WI38 (cell line): ENCODE measurements around the gene NAT10.
"Not testable (repeated sequence)": the region's sequence is repeated elsewhere in the genome, so short reads cannot be mapped to it uniquely, and the experiment has no call there.

Experiments used
- H3K4me3 ChIP-seq: 2 replicates; pipeline ENCODE4 v1.5.1; 2011; ENCODE audit warnings: low read depth, mild to moderate bottlenecking, control low read depth, low read length
- TF ChIP-seq, protein P1 (sequence below): IDR thresholded peaks from 2 replicates; pipeline ENCODE4 v1.5.1; 2012; ENCODE audit warnings: low read depth, mild to moderate bottlenecking, control low read depth, low read length

NAT10 gene

DNA sequence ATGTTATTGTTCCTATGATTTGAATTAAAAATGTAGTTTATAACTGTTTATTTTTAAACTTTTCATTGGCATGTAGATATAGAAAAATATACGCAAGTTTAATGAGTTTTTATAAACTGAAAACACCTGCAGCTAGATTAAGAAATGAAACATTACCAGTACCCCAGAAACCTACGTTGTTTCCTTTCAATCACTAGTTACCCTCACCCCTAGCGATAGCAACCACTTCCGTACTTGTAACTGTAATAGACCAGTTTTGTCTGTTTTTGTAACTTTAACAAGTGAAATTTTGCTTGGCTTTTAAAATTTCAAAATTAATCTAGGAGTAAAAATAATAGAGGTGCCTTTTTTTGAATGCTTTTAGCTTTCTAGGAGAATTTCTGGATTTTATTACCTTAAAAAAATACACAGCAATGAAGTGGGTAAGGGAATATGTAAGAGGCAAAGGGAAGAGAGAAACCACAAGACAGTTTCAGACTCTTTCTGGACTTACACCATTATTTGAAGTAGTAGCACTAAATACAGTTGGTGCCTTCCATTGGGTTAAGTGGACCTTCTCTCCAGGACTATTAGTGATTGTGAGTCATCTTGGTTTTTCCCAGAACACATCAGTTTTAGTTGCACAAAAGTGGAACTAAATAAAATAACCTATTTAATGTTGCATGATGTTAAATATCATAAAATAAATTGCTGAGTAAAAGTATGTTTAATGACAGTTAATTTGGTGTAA lies 18.7 kb upstream of the NAT10 start:
- TF ChIP-seq, protein P1, sequence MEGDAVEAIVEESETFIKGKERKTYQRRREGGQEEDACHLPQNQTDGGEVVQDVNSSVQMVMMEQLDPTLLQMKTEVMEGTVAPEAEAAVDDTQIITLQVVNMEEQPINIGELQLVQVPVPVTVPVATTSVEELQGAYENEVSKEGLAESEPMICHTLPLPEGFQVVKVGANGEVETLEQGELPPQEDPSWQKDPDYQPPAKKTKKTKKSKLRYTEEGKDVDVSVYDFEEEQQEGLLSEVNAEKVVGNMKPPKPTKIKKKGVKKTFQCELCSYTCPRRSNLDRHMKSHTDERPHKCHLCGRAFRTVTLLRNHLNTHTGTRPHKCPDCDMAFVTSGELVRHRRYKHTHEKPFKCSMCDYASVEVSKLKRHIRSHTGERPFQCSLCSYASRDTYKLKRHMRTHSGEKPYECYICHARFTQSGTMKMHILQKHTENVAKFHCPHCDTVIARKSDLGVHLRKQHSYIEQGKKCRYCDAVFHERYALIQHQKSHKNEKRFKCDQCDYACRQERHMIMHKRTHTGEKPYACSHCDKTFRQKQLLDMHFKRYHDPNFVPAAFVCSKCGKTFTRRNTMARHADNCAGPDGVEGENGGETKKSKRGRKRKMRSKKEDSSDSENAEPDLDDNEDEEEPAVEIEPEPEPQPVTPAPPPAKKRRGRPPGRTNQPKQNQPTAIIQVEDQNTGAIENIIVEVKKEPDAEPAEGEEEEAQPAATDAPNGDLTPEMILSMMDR: no peak
- H3K4me3 ChIP-seq: no peak overlapping the region

DNA sequence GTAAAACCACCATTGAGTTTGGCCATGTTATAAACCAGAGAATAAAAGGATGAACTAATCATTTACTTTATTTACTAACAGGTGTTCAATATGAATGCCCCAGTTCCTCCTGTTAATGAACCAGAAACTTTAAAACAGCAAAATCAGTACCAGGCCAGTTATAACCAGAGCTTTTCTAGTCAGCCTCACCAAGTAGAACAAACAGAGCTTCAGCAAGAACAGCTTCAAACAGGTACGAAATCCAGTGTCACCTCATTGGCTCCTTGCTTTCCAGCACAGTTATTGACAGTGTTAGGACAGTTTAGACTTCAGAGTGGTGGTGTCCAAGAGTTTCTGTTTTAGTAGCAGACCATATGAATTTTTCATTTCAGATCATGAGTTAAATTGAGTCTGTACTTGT lies 13.6 kb upstream of the NAT10 start:
- TF ChIP-seq, protein P1: no peak
- no peak overlapping the region for H3K4me3 ChIP-seq

- not testable (repeated sequence) for H3K4me3 ChIP-seq
Measured at GRCh38 chr11:34094900-34095299, 10.5 kb upstream of the NAT10 start.

DNA sequence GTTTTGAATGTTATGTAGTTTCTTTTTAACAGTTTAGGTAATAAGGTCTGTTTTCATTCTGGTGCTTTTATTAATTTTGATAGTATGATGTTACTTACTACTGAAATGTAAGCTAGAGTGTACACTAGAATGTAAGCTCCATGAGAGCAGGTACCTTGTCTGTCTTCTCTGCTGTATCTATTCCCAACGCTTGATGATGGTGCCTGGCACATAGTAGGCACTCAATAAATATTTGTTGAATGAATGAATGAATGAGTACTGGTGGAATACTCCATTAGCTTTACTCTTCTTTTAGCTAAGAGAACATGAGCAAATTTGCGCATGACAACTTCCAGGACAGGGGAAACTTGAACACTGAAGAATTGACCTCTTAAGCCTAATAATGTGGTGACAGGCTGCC lies 6.6 kb upstream of the NAT10 start:
- TF ChIP-seq, protein P1: no peak
- no peak overlapping the region for H3K4me3 ChIP-seq

GRCh38 chr11:34104680-34105078 lies 750 bp upstream of the NAT10 start:
- TF ChIP-seq, protein P1: no peak
- peak overlapping the region; percentile 91 for H3K4me3 ChIP-seq

- TF ChIP-seq, protein P1: no peak
Measured at GRCh38 chr11:34105957-34106504, 602 bp downstream of the NAT10 start.

DNA sequence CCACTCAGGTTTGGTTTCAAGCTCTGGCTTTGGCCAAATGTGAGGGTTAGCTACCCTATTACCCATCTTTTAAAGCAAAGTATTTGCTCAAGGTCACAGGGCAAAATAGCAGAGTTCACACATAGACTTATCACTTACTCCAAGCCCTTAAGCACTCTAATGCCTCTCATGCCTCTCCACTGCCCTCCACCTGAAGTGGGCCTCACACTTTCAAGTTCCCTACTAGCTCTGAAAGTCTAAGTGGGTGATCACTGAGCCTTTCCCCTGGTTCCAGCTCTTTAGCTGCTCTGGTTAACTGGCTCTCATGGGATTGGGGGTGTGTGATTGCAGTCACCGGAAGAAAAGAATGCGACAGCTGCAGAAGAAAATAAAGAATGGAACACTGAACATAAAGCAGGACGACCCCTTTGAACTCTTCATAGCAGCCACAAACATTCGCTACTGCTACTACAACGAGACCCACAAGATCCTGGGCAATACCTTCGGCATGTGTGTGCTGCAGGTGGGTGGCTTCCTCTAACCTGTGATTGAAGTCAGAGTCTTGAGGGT lies 6.4 kb downstream of the NAT10 start:
- TF ChIP-seq, protein P1: no peak
- no peak overlapping the region for H3K4me3 ChIP-seq

More at GRCh38 chr11:34105957-34106504, 602 bp downstream of the NAT10 start:
- H3K4me3 ChIP-seq: peak overlapping the region; percentile 91
